ENCODE results near the gene MAN1B1. TPM values are rescaled to one million over a fixed set of nuclear protein-coding genes. Genes with fewer than 3 reads are reported as not detected.
"Not testable (repeated sequence)": the region's sequence is repeated elsewhere in the genome, so short reads cannot be mapped to it uniquely, and the experiment has no call there.

The MAN1B1 gene
- total and polyA plus RNA-seq, 2 donors (not counting 3 experiments of a cell fraction or from before 2014, with no cell fraction given): 75.3 to 83.3 TPM

GRCh38 chr9:137062384-137062783, 24.4 kb upstream of the MAN1B1 start:
- Histone ChIP-seq H3K4me3 (replicated peaks in 1 of 3; ENCODE audit: insufficient read depth in 1 of 3, low read depth in 1 of 3, low read length in 3 of 3) (no peak overlapping the region), H3K4me1 (ENCODE audit: control insufficient read depth, extremely low read depth, insufficient read depth, low read length) (no peaks in the 10 kb centered on the region), H3K4me2 (ENCODE audit: insufficient read depth, low read length) (no peak overlapping the region), H3K36me3 (ENCODE audit: control insufficient read depth in 2 of 2, extremely low read depth in 1 of 2, insufficient read depth in 2 of 2, low read length in 2 of 2) (no peaks in the 10 kb centered on the region), H3K27ac (ENCODE audit: insufficient read depth, low read depth, low read length) (no peak overlapping the region), H3K9ac (replicated peaks; ENCODE audit: extremely low read depth, insufficient read depth, low read length) (no peak overlapping the region), H3K27me3 (ENCODE audit: control insufficient read depth in 2 of 2, insufficient read depth in 2 of 2, low read length in 2 of 2) (no peaks in the 10 kb centered on the region), H3K79me2 (ENCODE audit: control insufficient read depth, insufficient read depth, low read length) (no peaks in the 10 kb centered on the region), H3K9me3 (replicated peaks; ENCODE audit: control insufficient read depth, insufficient read depth, low read length) (no peaks in the 10 kb centered on the region), H4K20me1 (replicated peaks; ENCODE audit: control insufficient read depth, extremely low read depth, insufficient read depth, low read length) (no peaks in the 10 kb centered on the region), H2AFZ (ENCODE audit: low read depth, low read length) (no peak overlapping the region), H3K9me1 (replicated peaks; ENCODE audit: control insufficient read depth, extremely low read depth, insufficient read depth, low read length) (no peaks in the 10 kb centered on the region)
- ChIA-PET CTCF (interaction anchor here (2.3 kb wide), 1 partner anchor 33 kb away, joined by 16 read pairs; no protein-coding TSS in a partner anchor), POLR2A (no interaction called here)
- TF ChIP-seq POLR2AphosphoS5 (IDR thresholded peaks at IDR 0.05; ENCODE audit: insufficient read depth, low read depth, low read length) (no peak), EZH2 (IDR thresholded peaks at IDR 0.05; ENCODE audit: borderline replicate concordance, low read depth, low read length, severe bottlenecking) (no peak), FOS (IDR thresholded peaks at IDR 0.05; ENCODE audit: borderline replicate concordance, insufficient read depth, low read length) (no peak), CTCF (IDR thresholded peaks at IDR 0.05; ENCODE audit: extremely low read depth in 1 of 2, insufficient read depth in 1 of 2, low read depth in 1 of 2, low read length in 2 of 2) (no peak), JUN (IDR thresholded peaks at IDR 0.05; ENCODE audit: borderline replicate concordance, insufficient read depth, insufficient read length, low read depth) (no peak), GATA2 (IDR thresholded peaks at IDR 0.05; ENCODE audit: insufficient read depth, insufficient read length, low read depth, low read length) (no peak), POLR2A (IDR thresholded peaks at IDR 0.05; ENCODE audit: low read depth, low read length) (no peak), MYC (IDR thresholded peaks at IDR 0.05; ENCODE audit: low read depth, low read length) (no peak)
- no peak for DNase-seq (ENCODE audit: low read depth, low spot score)
- intact Hi-C loops (cut with micrococcal nuclease): no loop called here
- peak; percentile 12 for FAIRE-seq
- dilution Hi-C loops (cut with MboI; ENCODE audit: extremely low pct_ligation_motif_present, low sequenced_read_pairs): no loop called here
- TSS peak; percentile 81 for BruUV-seq (replicated peaks)

- dilution Hi-C loops (cut with MboI; ENCODE audit: extremely low pct_ligation_motif_present, low sequenced_read_pairs); intact Hi-C loops (cut with micrococcal nuclease); H3K79me2 ChIP-seq (ENCODE audit: control insufficient read depth, insufficient read depth, low read length); DNase-seq (ENCODE audit: low read depth, low spot score); H3K27ac ChIP-seq (ENCODE audit: insufficient read depth, low read depth, low read length); H2AFZ ChIP-seq (ENCODE audit: low read depth, low read length); BruUV-seq (replicated peaks); H3K4me2 ChIP-seq (ENCODE audit: insufficient read depth, low read length); H3K9ac ChIP-seq (replicated peaks; ENCODE audit: extremely low read depth, insufficient read depth, low read length); H3K9me3 ChIP-seq (replicated peaks; ENCODE audit: control insufficient read depth, insufficient read depth, low read length); H3K27me3 ChIP-seq (ENCODE audit: control insufficient read depth in 2 of 2, insufficient read depth in 2 of 2, low read length in 2 of 2); H3K4me3 ChIP-seq (replicated peaks in 1 of 3; ENCODE audit: insufficient read depth in 1 of 3, low read depth in 1 of 3, low read length in 3 of 3); POLR2A ChIA-PET; H3K4me1 ChIP-seq (ENCODE audit: control insufficient read depth, extremely low read depth, insufficient read depth, low read length); H4K20me1 ChIP-seq (replicated peaks; ENCODE audit: control insufficient read depth, extremely low read depth, insufficient read depth, low read length); FAIRE-seq; H3K9me1 ChIP-seq (replicated peaks; ENCODE audit: control insufficient read depth, extremely low read depth, insufficient read depth, low read length); H3K36me3 ChIP-seq (ENCODE audit: control insufficient read depth in 2 of 2, extremely low read depth in 1 of 2, insufficient read depth in 2 of 2, low read length in 2 of 2): not testable (repeated sequence)
- CTCF ChIA-PET: interaction anchor here (2.3 kb wide), 1 partner anchor 34 kb away, joined by 16 read pairs; no protein-coding TSS in a partner anchor
Measured at GRCh38 chr9:137062798-137063197, 24.0 kb upstream of the MAN1B1 start.

All from endothelial cell of umbilical vein (primary cell).